ENCODE results near the gene DHX15. TPM values are rescaled to one million over a fixed set of nuclear protein-coding genes. Genes with fewer than 3 reads are reported as not detected.

DHX15 gene
- total and polyA plus RNA-seq, 2 experiments from 2014 or later = 80.4 to 117 TPM

- no peaks in the 10 kb centered on the region for H3K36me3 ChIP-seq (ENCODE audit: low read depth)
- H3K4me1 ChIP-seq (ENCODE audit: insufficient read depth) = no peaks in the 10 kb centered on the region
- no peaks in the 10 kb centered on the region for H3K9me3 ChIP-seq (ENCODE audit: low read depth)
- no peaks in the 10 kb centered on the region for H4K20me1 ChIP-seq (ENCODE audit: insufficient read depth)
- peaks cover 9% of the 10 kb centered on the region; the same call in 1 of the 2 replicates for H3F3A ChIP-seq (ENCODE audit: insufficient read depth)
- H3K9me2 ChIP-seq (ENCODE audit: insufficient read depth) = no peaks in the 10 kb centered on the region
- in situ Hi-C loops (cut with MboI) = no loop called here
- no peak overlapping the region for H3K27ac ChIP-seq
- H2AFZ ChIP-seq = no peak overlapping the region
- 89 to 95% methylated on average over 5 of the region's 5 CpGs for WGBS, 2 experiments (ENCODE audit: low coverage in 1 of 2, low lambda C conversion rate in 2 of 2, missing lambda C conversion rate in 2 of 2)
- H3K27me3 ChIP-seq (replicated peaks; ENCODE audit: insufficient read depth) = no peaks in the 10 kb centered on the region
- peaks cover 31% of the 10 kb centered on the region for H3K79me2 ChIP-seq (ENCODE audit: insufficient read depth)
- no peak for TF ChIP-seq EZH2phosphoT487 (IDR thresholded peaks at IDR 0.05; ENCODE audit: insufficient read depth, low read depth)
- TF ChIP-seq EZH2 (IDR thresholded peaks at IDR 0.05; ENCODE audit: insufficient read depth, poor library complexity, severe bottlenecking) = no peak
- no peak overlapping the region for H3K9ac ChIP-seq
- H3K4me3 ChIP-seq = no peak overlapping the region
- H3K4me2 ChIP-seq (ENCODE audit: unreplicated experiment) = no peak overlapping the region
- DNase-seq = peak; percentile 9
Observed at GRCh38 chr4:24515698-24516097, 68.7 kb downstream of the DHX15 start.

DNA sequence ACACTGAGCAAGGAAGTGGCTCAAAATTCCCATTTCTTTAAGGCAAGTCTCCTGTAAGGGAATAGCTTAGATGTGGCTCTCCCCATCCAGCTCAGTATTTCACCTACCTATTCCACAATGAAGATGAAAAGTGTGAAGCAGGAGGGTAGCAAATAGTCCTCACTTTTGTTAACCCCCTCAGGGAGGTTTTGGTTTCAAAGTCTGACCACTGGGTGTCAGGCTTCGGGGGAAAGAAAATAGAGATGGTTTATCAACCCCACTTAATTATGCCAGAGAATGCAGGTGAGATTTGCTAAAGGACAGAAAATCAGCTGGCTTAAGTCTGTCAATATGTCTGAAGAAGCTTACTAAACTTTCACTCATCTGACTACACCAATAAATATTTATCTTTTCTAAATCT is 69.5 kb downstream of the DHX15 start:
- no peaks in the 10 kb centered on the region for H3K9me2 ChIP-seq (ENCODE audit: insufficient read depth)
- peaks cover 24% of the 10 kb centered on the region; the same call in 1 of the 2 replicates for H3K79me2 ChIP-seq (ENCODE audit: insufficient read depth)
- TF ChIP-seq EZH2 (IDR thresholded peaks at IDR 0.05; ENCODE audit: insufficient read depth, poor library complexity, severe bottlenecking) (no peak), EZH2phosphoT487 (IDR thresholded peaks at IDR 0.05; ENCODE audit: insufficient read depth, low read depth) (no peak)
- H3K4me2 ChIP-seq (ENCODE audit: unreplicated experiment) = no peak overlapping the region
- WGBS, 2 experiments (ENCODE audit: low coverage in 1 of 2, low lambda C conversion rate in 2 of 2, missing lambda C conversion rate in 2 of 2) = 56 to 77% methylated on average over 1 of the region's 1 CpG
- no peaks in the 10 kb centered on the region for H3K27me3 ChIP-seq (replicated peaks; ENCODE audit: insufficient read depth)
- no peak overlapping the region for H3K4me3 ChIP-seq
- no peaks in the 10 kb centered on the region for H4K20me1 ChIP-seq (ENCODE audit: insufficient read depth)
- in situ Hi-C loops (cut with MboI) = no loop called here
- no peak overlapping the region for H3K27ac ChIP-seq
- no peaks in the 10 kb centered on the region for H3K4me1 ChIP-seq (ENCODE audit: insufficient read depth)
- H2AFZ ChIP-seq = no peak overlapping the region
- peaks cover 6% of the 10 kb centered on the region; the same call in 1 of the 2 replicates for H3F3A ChIP-seq (ENCODE audit: insufficient read depth)
- H3K36me3 ChIP-seq (ENCODE audit: low read depth) = no peaks in the 10 kb centered on the region
- no peak overlapping the region for H3K9ac ChIP-seq
- DNase-seq = peak; percentile 15
- no peaks in the 10 kb centered on the region for H3K9me3 ChIP-seq (ENCODE audit: low read depth)

DNA sequence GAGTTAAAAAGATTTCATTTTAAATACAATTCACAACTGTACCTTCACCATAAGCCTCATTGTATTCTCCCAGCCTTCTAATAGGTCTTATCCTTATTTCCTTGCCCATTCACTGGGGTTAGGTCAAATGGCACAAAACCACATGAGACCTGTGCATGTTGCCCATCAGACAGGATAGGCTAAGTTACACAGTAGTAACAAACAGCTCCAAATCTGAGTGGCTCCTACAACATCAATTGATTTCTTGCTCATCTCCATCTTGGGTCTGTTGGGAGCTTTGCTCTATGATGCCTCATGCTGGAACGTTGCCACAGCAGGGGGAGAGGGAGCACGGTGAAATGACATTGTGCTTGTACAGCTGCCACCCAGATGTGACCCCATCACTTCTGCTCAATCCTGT is 70.6 kb downstream of the DHX15 start:
- TF ChIP-seq EZH2 (IDR thresholded peaks at IDR 0.05; ENCODE audit: insufficient read depth, poor library complexity, severe bottlenecking) = no peak
- no peak for TF ChIP-seq EZH2phosphoT487 (IDR thresholded peaks at IDR 0.05; ENCODE audit: insufficient read depth, low read depth)

DNA sequence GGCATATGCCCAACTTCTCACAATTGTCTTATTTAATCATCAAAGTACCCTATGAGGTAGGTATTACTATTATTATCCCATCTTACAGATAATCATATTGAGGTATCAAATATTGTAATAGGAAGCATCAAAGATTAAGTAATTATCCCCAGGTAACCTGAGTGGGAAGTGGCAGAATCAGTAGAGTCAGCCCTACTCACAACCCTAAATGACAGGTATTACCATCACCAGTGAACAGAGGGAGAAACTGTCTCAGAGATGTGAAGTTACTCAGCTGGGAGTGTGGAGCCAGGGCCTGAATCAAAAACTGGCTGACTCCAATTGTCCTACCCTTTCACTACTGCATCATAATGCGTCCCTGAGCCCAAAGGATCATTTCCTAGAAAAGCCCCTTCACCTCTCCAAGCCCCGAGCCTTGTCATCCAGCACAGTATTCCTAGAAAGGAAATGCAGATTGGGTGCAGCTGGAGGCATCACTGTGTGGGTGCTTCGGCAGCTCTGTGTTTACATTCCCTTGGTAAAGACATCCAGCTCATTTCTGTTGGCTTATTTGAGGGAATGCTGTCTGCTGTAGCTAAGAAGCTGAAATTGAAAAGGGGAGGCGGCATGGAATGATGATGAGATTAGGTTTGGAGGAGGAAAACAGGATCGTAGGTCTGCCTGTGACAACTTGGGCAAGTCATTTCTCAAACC is 72.8 kb downstream of the DHX15 start:
- Histone ChIP-seq H2AFZ (no peak overlapping the region), H3K4me2 (ENCODE audit: unreplicated experiment) (no peak overlapping the region), H3K9me2 (ENCODE audit: insufficient read depth) (no peaks in the 10 kb centered on the region), H3K9me3 (ENCODE audit: low read depth) (no peaks in the 10 kb centered on the region), H3K4me1 (ENCODE audit: insufficient read depth) (no peaks in the 10 kb centered on the region), H3F3A (ENCODE audit: insufficient read depth) (peaks cover 6% of the 10 kb centered on the region; the same call in 1 of the 2 replicates), H3K4me3 (no peak overlapping the region), H3K27me3 (replicated peaks; ENCODE audit: insufficient read depth) (no peaks in the 10 kb centered on the region), H3K27ac (no peak overlapping the region), H3K36me3 (ENCODE audit: low read depth) (no peaks in the 10 kb centered on the region), H3K79me2 (ENCODE audit: insufficient read depth) (0 out of 2 replicates have a peak, but pooled peaks cover 3% of the 10 kb centered on the region), H4K20me1 (ENCODE audit: insufficient read depth) (no peaks in the 10 kb centered on the region), H3K9ac (no peak overlapping the region)
- DNase-seq = no peak
- TF ChIP-seq EZH2phosphoT487 (IDR thresholded peaks at IDR 0.05; ENCODE audit: insufficient read depth, low read depth) (no peak), EZH2 (IDR thresholded peaks at IDR 0.05; ENCODE audit: insufficient read depth, poor library complexity, severe bottlenecking) (no peak)
- WGBS, 2 experiments (ENCODE audit: low coverage in 1 of 2, low lambda C conversion rate in 2 of 2, missing lambda C conversion rate in 2 of 2) = 71 to 89% methylated on average over 5 of the region's 5 CpGs
- in situ Hi-C loops (cut with MboI) = no loop called here

More for the DNA sequence above, 70.6 kb downstream of the DHX15 start:
- no peak for DNase-seq
- Histone ChIP-seq H3K27ac (no peak overlapping the region), H3K9ac (no peak overlapping the region), H3K36me3 (ENCODE audit: low read depth) (no peaks in the 10 kb centered on the region), H3K4me3 (no peak overlapping the region), H3K4me2 (ENCODE audit: unreplicated experiment) (no peak overlapping the region), H3K4me1 (ENCODE audit: insufficient read depth) (no peaks in the 10 kb centered on the region), H3F3A (ENCODE audit: insufficient read depth) (peaks cover 6% of the 10 kb centered on the region; the same call in 1 of the 2 replicates), H4K20me1 (ENCODE audit: insufficient read depth) (no peaks in the 10 kb centered on the region), H2AFZ (no peak overlapping the region), H3K9me3 (ENCODE audit: low read depth) (no peaks in the 10 kb centered on the region), H3K79me2 (ENCODE audit: insufficient read depth) (0 out of 2 replicates have a peak, but pooled peaks cover 16% of the 10 kb centered on the region), H3K9me2 (ENCODE audit: insufficient read depth) (no peaks in the 10 kb centered on the region), H3K27me3 (replicated peaks; ENCODE audit: insufficient read depth) (no peaks in the 10 kb centered on the region)
- 44 to 48% methylated on average over 2 of the region's 2 CpGs for WGBS, 2 experiments (ENCODE audit: low coverage in 1 of 2, low lambda C conversion rate in 2 of 2, missing lambda C conversion rate in 2 of 2)
- in situ Hi-C loops (cut with MboI) = no loop called here

Data from GM23248 (cell line).